Activated CD8-positive, alpha-beta memory T cell treated with anti-CD3 and anti-CD28 coated beads, Interleukin-2, amount 50 U/mL, for 1 hour (primary cell): ENCODE results near the gene BARD1.
A peak's percentile ranks its signal among the peaks of the same experiment; 100 is the strongest.
"Not testable (repeated sequence)": the region's sequence is repeated elsewhere in the genome, so short reads cannot be mapped to it uniquely, and the experiment has no call there.

Experiments used
- DNase-seq: peaks from one replicate; pipeline ENCODE4 v3.0.0-alpha.2; 2020; ENCODE audit errors: extremely low read depth

Gene BARD1

GRCh38 chr2:214808981-214809750, at the start of gene BARD1:
Gene BARD1, minus strand, starts transcription at chr2:214809683. Its CDS starts 114 bp downstream, at chr2:214809569.
- DNase-seq, result no peak

DNA sequence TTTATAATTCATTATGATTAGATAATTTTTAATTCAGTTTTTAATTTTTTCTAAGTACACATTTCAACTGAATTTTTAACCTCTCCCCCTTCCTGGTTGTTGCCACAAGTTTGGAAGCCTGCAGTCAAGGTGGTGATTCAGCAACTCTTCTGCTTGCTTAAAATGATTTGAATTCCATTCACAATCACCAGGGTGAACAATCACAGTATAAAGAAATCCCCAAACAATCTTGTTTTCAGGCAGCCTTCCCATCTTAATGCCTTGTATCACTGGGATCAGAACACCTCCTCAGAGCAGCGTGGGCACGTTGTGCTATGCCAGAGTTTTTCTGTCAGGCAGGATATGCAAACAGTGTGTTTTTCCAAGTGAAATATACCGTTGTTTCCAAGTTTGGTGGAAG, 46.7 kb upstream of the BARD1 start:
- DNase-seq, result no peak

DNA sequence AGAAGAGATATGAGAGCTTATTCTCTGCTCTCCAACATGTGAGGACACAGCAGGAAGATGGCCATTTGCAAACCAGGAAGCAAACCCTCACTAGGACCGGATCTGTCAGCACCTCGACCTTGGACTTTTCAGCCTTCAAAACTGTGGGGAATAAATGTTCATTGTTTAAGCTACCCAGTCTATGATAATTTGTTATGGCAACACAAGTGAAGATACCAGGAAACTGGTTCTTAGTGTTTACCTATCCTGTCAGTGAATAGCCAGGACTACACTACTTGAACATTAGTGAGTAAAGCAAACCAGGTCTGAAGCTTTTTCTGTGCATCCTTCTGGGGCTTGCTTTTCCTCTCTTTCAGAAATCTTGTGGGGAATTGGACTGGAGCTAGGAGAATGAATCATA, 44.4 kb upstream of the BARD1 start:
- no peak for DNase-seq

DNA sequence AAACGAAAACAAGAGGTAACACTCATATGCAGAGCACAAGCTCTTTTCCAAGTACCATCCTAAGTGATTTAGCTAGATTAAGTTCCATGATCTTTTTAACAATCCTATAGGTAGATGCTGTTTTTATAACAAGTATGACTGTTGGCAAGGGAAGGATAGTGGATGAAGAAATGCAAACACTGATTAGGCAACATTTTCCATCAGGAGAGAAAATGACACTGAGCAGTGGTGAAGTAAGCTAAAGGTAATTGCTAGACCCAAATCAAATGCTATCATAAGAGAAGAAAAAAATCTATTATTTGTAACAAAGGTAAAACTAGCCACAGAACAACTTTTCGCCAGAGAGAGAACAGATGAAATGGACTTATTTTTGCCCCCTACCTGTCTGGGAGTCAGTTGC, 34.3 kb upstream of the BARD1 start:
- DNase-seq, result no peak

DNA sequence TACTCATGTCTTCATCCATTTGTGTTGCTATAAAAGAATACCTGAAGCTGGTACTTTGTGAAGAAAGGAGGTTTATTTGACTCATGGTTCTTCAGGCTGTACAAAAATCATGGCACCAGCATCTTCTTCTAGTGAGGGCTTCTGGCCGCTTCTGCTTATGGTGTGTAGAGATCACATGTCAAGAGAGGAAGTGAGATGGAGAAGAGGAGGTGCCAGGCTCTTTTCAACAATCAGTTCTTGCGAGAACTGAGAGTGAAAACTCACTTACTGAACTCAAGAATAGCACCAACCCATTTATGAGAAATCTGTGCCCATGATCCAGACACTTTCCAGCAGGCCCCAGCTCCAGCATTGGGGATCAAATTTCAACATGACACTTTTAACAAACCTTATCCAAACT, 30.0 kb upstream of the BARD1 start:
- DNase-seq, result no peak

- DNase-seq, result no peak
These were observed 28.0 kb upstream of the BARD1 start for GRCh38 chr2:214837466-214837865.

- DNase-seq, result no peak
These were observed 27.1 kb upstream of the BARD1 start for GRCh38 chr2:214836568-214836967.

DNA sequence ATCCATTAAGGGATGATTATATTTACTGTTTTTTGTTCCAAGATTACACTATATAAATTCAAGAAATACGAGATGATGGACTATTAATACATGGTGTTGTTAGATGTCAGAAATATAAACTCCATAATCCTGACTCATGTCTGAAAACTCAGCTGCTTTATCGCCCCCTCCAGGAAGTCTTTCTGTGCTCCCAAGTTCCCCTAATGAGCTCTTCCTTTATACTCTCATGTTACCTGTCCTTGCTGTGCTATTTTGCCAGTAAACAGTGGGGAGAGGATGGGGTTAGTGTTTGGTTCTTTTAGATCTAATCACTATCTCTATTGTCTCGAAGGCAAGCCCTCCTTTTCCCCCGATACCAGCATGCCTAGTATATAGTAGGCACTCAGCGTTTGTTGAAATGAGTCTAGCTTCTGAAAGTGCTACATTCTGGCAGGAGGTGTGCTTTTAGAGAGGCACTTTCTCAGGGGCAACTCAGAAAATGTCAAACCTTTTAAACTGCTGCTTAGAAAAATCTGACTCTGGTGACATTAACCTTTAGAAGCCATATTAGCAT, 21.4 kb upstream of the BARD1 start:
- DNase-seq, result no peak

DNA sequence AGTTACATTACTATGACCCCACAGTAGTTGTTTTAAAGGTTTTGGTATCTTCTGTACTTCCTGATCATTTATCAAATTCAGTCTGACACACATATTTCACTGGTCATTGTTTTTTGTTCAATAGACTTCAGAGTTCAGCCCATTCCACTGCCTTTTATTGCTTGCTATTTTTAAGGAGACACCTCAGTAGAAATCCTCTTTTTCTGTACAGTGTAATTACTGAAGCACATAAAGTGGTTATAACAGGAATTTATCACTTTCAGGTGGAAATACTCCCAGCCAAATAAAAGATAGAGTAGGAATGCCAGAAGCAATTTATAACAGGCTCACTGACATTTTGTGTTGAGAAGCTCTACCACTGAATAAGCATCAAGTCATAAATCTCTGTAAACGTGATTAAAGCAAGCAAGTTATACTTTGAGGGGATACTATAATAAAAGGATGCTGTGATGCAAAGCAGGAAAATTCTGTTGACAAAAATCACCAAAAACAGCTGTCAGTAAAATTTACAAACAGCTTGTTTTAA, 6.6 kb upstream of the BARD1 start:
- no peak for DNase-seq

DNA sequence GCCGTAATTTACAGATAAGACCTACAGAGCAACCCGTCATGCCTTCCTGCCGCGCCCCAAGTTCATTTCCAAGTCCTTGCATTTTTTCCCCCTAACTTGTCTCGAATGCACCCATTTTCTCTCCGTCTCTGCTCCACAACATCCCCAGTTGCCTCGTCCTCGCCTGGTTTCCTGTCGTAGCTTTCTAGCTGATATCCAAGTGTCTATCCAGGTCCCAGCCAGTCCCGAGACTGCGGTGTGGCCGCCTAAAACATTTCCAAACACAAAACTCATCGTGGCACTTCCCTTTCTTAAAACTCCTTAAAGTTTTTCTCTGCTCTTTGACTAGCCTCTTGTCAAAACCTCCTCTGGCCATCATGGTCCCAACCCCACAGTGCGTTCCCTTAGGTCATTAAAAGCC, 1.2 kb upstream of the BARD1 start:
- DNase-seq, result no peak

GRCh38 chr2:214809751-214810564, 475 bp upstream of the BARD1 start:
- DNase-seq, result peak; percentile 83

DNA sequence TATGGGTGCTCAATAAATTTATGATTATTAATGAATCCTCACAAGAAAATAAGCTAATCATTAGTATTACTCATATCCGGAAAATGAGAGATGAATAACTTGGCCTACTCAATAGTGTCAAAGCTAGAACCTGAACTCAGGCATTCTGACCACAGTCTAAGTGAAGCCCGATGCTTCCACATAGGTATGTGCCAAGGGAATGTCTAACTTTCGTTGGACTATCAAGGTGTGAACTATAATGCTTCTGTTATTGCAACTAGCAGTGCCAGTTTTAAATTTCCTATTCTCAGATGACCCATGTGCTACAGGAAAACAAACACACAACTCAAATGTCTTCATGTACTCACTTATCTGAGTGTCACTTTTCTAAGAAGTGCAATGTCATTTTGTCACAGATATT, 1.8 kb downstream of the BARD1 start:
- DNase-seq, result no peak

- no peak for DNase-seq
These were observed 7.6 kb downstream of the BARD1 start for GRCh38 chr2:214801768-214802397.

- no peak for DNase-seq
These were observed 8.4 kb downstream of the BARD1 start for GRCh38 chr2:214801068-214801467.

DNA sequence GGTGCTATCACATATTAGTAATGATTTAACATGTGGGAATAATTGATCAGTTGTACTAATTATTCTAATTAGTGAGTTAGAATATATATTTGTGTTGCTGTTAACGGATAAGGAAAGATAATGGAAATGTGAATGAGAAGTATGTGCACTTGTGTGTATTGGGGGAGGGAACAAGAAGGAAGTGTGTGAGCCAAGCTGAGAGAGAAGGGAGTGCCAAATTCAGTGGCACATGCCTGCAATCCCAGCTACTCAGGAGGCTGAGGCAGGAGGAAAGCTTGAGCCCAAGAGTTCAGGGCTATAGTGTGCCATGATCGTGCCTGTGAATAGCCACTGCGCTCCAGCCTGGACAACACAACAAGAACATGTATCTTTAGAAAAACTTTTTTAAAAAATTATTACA, 9.3 kb downstream of the BARD1 start:
- no peak for DNase-seq

DNA sequence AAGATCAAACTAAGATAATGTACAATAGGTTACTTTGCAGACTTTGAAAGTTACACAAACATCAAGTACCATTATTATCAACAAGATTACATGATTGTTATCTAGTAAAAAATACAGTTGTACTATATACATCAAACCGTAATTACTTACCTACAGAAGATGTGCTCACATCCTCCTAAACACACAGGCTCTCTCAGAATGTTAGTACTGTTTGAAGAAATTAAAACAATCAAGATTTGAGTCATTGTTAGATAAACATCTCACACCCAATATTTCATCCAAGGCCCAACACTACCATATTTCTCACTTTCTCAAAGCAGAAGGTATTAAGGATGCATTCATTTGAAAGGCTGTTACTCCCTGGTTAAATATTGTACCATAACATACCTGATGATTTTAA, 12.6 kb downstream of the BARD1 start:
- DNase-seq, result no peak

GRCh38 chr2:214783181-214783580, 26.3 kb downstream of the BARD1 start:
- not testable (repeated sequence) for DNase-seq

GRCh38 chr2:214782671-214783070, 26.8 kb downstream of the BARD1 start:
- no peak for DNase-seq

DNA sequence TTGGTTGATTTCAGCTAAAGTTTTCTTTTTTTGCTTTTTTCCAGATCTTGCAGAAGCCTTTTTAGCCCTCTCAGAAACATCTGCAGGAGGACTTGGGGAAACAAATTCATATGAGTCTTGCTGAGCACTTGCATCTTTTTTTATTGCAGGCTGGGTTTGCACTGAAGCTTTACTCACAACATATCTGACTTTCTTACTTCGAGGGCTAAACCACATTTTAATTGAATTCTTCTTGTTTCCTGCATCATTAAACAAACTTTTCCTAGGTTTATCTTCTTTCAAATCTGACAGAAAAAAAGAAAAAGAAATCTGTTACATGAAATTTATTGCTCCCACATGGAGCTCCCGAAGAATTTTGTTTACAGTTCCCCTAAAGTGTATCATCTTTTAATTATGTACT, 28.3 kb downstream of the BARD1 start:
- no peak for DNase-seq

GRCh38 chr2:214775971-214776370, 33.5 kb downstream of the BARD1 start:
- DNase-seq, result no peak

GRCh38 chr2:214774108-214774507, 35.4 kb downstream of the BARD1 start:
- no peak for DNase-seq

GRCh38 chr2:214772443-214773015, 37.0 kb downstream of the BARD1 start:
- no peak for DNase-seq
